LNCaP clone FGC (cell line): Measurements from ENCODE around the gene AATK.

Experiments
- DNase-seq: peaks from one replicate; pipeline ENCODE4 v3.0.0-alpha.2; 2011; ENCODE audit warnings: low read depth
- H3K4me3 ChIP-seq: 2 replicates; pipeline ENCODE4 v1.5.1; 2011; ENCODE audit warnings: mild to moderate bottlenecking, low read depth, low read length, control low read depth
- TF ChIP-seq, protein P1 (sequence below): IDR thresholded peaks from 2 replicates; pipeline ENCODE4 v1.5.1; 2012; ENCODE audit warnings: mild to moderate bottlenecking; ENCODE audit not compliant: control insufficient read depth, insufficient read depth; ENCODE audit errors: extremely low read depth

The AATK gene

DNA sequence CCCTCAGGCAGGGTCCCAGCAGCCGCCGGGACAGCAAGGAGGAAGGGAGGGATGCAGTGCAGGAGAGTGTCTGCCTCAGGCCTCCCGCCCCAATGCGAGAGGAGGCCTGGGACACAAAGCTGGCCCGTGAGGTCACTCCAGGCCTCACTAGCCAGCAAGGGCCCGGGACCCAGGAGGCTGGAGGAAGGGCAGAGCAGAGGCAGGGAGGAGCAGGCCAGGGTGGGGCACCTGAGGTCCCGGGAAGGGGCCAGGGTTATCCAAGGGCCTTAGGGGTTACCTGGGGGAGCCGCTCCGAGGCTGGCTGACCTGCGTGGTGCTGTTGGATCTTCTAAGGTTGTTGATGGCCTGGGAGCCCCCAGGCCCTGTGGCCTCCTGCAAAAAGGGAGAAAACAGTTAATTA, 42.6 kb upstream of the AATK start:
- DNase-seq: no peak
- no peak overlapping the region for H3K4me3 ChIP-seq
- TF ChIP-seq, protein P1, sequence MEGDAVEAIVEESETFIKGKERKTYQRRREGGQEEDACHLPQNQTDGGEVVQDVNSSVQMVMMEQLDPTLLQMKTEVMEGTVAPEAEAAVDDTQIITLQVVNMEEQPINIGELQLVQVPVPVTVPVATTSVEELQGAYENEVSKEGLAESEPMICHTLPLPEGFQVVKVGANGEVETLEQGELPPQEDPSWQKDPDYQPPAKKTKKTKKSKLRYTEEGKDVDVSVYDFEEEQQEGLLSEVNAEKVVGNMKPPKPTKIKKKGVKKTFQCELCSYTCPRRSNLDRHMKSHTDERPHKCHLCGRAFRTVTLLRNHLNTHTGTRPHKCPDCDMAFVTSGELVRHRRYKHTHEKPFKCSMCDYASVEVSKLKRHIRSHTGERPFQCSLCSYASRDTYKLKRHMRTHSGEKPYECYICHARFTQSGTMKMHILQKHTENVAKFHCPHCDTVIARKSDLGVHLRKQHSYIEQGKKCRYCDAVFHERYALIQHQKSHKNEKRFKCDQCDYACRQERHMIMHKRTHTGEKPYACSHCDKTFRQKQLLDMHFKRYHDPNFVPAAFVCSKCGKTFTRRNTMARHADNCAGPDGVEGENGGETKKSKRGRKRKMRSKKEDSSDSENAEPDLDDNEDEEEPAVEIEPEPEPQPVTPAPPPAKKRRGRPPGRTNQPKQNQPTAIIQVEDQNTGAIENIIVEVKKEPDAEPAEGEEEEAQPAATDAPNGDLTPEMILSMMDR: no peak

DNA sequence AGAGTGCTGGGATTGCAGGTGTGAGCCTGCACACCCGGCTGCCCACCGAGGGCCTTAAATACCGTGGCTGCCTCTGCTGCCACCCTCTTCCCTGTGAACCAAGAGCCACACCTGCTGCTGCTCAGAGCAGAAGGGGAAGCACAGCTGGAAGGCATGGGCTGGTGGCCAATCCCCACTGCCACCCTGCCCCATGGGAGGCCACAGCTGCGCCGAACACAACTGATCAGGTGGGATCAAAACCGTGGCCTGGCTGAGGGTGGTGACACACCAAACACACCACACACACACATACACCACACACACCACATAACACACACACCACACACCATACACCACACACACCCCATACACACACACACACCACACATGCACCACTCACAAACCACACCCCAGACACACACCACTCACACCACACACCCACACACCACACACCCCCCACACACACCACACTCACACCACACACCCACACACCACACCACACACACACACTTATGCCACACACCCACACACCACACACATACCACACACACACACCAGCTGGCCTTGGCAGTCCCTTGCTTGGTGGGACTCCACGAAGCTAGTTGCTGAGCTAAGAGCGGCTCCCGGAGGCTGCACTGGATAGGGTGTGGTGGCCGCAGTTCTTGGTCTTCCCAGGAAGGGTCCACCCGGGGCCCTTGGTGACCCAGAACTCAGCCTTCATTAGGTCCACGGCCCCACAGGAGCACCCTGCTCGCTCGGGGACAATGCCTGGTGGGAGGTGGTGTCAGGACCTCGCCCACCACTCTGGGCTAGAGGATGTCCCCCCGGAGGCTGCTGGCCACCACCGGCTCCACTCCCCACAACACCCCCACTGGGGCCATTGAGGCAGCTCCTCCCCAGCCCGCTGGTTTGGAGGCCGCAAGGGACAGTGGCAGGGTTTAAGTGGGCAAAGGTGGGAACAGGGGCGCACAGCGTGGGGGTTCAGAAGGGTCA, 41.9 kb upstream of the AATK start:
- no peak for DNase-seq
- H3K4me3 ChIP-seq: no peak overlapping the region
- TF ChIP-seq, protein P1: no peak

DNA sequence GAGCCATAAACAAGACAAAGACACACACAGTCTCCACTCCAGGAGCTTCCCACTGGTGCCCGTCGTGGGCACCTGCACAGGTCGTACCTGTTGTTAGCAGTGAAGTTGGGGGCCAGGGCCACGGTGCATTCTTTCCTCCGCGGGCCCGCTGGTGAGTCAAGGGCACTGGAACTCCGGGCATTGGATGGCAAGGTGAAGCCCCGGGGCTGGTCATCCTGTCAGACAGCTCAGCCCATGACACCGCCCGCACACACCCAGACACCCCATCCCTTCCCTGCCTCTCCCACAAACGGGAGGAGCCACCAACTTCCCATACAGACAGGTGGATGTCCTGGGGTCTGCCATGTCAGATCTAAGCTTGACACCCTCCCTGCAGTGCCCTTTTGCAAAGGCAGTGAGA, 40.6 kb upstream of the AATK start:
- H3K4me3 ChIP-seq: no peak overlapping the region
- TF ChIP-seq, protein P1: no peak
- DNase-seq: no peak

DNA sequence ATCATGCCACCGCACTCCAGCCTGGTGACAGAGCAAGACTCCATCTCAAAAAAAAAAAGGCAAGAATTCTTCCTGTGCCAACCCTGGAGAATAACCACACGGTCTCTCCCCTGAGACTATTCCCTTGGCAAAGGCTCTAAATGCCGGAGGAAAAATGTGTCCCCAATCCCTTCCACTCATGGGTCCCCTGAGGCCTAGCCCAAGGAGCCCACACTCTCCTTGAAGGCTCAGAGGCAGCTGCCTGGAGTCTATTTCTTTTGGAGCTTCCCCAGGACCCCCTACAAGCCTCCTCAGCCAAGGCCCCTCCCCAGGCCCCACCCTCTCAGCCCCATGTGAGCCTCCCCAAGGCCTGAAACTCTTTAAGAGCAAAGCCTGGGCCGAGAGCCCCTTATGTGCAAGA, 40.1 kb upstream of the AATK start:
- no peak for DNase-seq
- TF ChIP-seq, protein P1: no peak
- H3K4me3 ChIP-seq: no peak overlapping the region

DNA sequence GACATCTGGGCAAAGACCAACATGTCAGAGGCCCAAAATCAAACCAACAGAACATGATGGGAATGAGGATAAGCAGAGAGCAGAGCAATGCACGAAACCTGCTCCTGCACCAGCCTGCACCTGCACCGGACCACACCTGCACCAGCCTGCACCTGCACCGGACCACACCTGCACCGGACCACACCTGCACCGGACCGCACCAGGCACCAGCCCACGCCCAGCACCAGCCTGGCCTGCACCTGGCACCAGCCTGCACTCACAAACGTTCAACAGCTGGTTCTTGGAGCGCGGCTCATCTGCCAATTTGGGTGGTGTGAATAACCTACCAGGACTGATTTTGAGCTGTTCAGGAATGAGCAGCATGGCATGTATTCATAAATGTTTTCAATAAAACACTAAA, 38.6 kb upstream of the AATK start:
- no peak overlapping the region for H3K4me3 ChIP-seq
- TF ChIP-seq, protein P1: no peak
- DNase-seq: no peak

DNA sequence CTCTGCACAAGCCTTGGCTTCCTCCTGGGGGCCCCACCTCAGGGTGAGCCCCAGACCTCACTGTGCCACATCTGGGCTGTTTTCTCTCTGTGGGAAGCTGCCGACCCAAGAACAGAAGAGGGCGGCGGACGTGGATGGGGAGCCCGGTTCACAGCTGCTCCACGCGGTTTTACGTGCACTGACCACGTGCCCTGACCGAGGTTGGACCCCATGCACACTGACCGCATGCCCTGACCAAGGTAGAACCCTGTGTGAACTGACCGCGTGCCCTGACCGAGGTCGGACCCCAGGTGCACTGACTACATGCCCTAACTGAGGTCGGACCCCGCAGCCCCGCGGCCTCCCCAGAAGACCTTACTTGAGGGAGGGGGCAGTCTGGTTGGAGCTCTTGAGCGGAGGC, 37.1 kb upstream of the AATK start:
- H3K4me3 ChIP-seq: no peak overlapping the region
- DNase-seq: no peak
- TF ChIP-seq, protein P1: no peak

DNA sequence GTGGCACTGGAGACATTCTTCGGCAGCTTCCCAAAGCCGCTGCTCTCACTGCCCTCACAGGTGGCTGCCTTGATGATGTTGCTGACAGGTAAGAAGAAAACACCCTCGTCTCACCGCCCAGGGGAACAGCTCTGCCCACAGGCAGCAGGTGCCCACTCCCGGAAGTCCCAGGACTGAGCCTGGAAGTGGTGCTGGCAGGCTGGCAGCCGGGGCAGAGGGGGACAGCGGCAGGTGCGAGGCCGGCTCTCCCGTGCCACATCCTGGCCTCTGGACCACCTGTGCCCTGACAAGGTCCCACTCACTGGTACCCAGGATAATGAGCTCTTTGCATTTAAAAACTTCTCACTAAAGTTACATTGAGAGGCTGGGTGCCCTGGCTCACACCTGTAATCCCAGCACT, 36.3 kb upstream of the AATK start:
- H3K4me3 ChIP-seq: no peak overlapping the region
- DNase-seq: no peak
- TF ChIP-seq, protein P1: no peak
